Epithelial cell of proximal tubule (primary cell): ENCODE results near the gene BAZ2B. TPM values are rescaled to one million over a fixed set of nuclear protein-coding genes. Genes with fewer than 3 reads are reported as not detected.

Experiments
- DNase-seq: peaks from one replicate; pipeline ENCODE4 v3.0.0-alpha.2; 2011; ENCODE audit warnings: low read depth
- H3K4me3 ChIP-seq: 2 replicates; pipeline ENCODE4 v1.5.1; 2011; ENCODE audit warnings: low read depth, mild to moderate bottlenecking, low read length
- CTCF ChIP-seq: conservative IDR thresholded peaks from 2 replicates; pipeline ENCODE4 v1.5.1; 2012; ENCODE audit warnings: low read depth, mild to moderate bottlenecking, low read length
- total RNA-seq: library from RNA; depleted of rRNA; stranded (reverse); fragments of >200 nt; gene quantifications from 2 replicates; pipeline ENCODE4 v1.2.3, GENCODE V29; 2015

Gene BAZ2B
- total RNA-seq, 1 donor from 2014 or later = 34.1 TPM

DNA sequence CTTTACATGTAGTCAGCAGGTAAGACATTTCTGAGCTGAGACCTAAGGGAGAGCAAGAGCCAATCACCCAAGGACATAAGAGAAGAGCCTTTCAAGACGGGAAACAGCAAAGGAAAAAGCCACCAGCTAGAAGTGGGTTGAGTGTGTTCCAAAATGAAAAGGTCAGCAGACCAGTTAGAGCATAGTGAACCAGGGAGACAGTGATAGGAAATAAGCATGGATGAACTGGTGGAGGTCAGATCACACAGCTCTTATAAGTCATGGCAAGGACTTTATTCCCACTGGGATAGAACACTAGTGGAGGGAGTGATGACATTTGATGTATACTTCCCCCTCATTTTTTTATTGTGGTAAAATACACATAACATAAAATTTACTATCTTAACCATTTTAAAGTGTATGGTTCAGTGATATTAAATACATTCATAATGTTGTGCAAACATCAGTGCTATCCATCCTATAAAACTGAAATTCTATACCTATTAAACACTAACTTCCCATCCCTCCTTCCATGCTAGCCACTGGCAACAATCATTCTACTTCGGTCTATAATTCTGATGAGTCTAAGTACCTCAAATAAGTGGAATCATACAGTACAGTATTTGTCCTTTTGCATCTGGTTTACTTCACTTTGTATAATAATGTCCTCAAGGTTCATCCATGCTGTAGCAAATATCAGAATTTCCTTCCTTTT is 174.0 kb downstream of the BAZ2B start:
- no peak overlapping the region for H3K4me3 ChIP-seq
- no peak for DNase-seq
- no peak for TF ChIP-seq CTCF

GRCh38 chr2:159441182-159441581 is 175.2 kb downstream of the BAZ2B start:
- no peak overlapping the region for H3K4me3 ChIP-seq
- DNase-seq = no peak
- no peak for TF ChIP-seq CTCF

- no peak for DNase-seq
- no peak overlapping the region for H3K4me3 ChIP-seq
- TF ChIP-seq CTCF = no peak
These were observed 176.9 kb downstream of the BAZ2B start for GRCh38 chr2:159439421-159439820.

GRCh38 chr2:159438720-159439353 is 177.5 kb downstream of the BAZ2B start:
- no peak for DNase-seq
- no peak for TF ChIP-seq CTCF
- no peak overlapping the region for H3K4me3 ChIP-seq

- no peak overlapping the region for H3K4me3 ChIP-seq
- TF ChIP-seq CTCF = no peak
- DNase-seq = no peak
These were observed 178.1 kb downstream of the BAZ2B start for GRCh38 chr2:159438284-159438683.

DNA sequence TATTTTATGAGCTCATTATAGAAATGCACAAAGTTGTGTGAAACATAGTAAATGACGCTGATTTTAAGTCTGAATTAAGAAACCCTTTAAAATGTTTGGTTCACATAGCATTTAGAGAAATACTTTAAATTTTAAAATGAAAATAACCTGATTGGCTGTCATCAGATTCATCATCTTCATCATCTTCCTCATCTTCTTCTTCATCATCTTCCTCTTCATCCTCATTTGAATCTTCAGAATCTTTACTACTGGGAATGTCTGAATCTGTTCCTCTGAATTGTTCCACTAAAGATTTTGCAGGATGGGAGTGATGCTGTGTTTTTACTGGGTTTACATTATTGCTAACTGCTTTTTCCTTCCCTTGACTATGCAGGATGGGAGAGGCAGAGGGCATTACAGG is 183.7 kb downstream of the BAZ2B start:
- no peak overlapping the region for H3K4me3 ChIP-seq
- TF ChIP-seq CTCF = no peak
- DNase-seq = no peak

- no peak for TF ChIP-seq CTCF
- no peak overlapping the region for H3K4me3 ChIP-seq
- DNase-seq = no peak
These were observed 189.3 kb downstream of the BAZ2B start for GRCh38 chr2:159427048-159427447.
